PFSK-1 (cell line): ENCODE measurements around the gene METTL8.

Experiments used
- FOXP2 ChIP-seq: optimal IDR thresholded peaks from 2 replicates; pipeline ENCODE3; 2011; ENCODE audit warnings: borderline replicate concordance, control low read depth, inconsistent platforms; ENCODE audit not compliant: insufficient read depth; ENCODE audit errors: extremely low read length, extremely low read depth
- POLR2AphosphoS5 ChIP-seq: IDR thresholded peaks from 2 replicates; pipeline ENCODE4 v1.6.1; 2012; ENCODE audit warnings: low read depth, mild to moderate bottlenecking, control low read depth, low read length, moderate library complexity
- REST ChIP-seq, 2 experiments: IDR thresholded peaks; 2 replicates each; pipeline versions ENCODE4 v1.6.1 to v1.8.0; 2011 to 2012; ENCODE audit warnings: low read depth in 2 of 2, low read length in 2 of 2, control low read depth in 1 of 2, inconsistent platforms in 1 of 2, mild to moderate bottlenecking in 1 of 2, moderate library complexity in 1 of 2; ENCODE audit not compliant: insufficient read depth in 1 of 2
- SIN3A ChIP-seq: IDR thresholded peaks from 2 replicates; pipeline ENCODE4 v1.6.1; 2012; ENCODE audit warnings: mild to moderate bottlenecking, low read length, moderate library complexity, borderline replicate concordance; ENCODE audit not compliant: insufficient read depth
- TAF1 ChIP-seq: IDR thresholded peaks from 2 replicates; pipeline ENCODE4 v1.6.1; 2012; ENCODE audit warnings: low read length, control low read depth, borderline replicate concordance; ENCODE audit not compliant: insufficient read depth

The METTL8 gene

DNA sequence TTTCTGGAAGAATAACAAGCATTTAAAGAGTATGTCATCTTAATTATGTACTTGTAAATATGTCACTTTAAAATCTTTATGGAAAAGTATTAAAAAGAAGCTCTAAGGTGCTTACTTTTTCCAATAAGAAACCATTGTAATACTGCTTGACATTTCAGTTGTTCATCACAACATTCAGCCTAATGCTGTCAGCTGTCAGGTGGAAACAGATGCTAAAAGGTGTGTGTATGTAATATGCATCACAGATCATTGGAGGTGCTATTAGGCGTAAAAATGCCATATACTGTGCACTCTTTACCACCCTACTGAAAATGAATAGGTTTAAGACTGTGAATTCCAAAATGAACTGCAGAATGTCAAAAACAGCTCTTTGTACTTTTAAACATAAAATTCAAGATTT lies 40.3 kb downstream of the METTL8 start:
- TF ChIP-seq FOXP2 (no peak), REST (IDR thresholded peaks at IDR 0.05; ENCODE audit: insufficient read depth in 1 of 2, low read depth in 2 of 2, low read length in 2 of 2) (no peak), TAF1 (no peak), SIN3A (no peak), POLR2AphosphoS5 (no peak)

DNA sequence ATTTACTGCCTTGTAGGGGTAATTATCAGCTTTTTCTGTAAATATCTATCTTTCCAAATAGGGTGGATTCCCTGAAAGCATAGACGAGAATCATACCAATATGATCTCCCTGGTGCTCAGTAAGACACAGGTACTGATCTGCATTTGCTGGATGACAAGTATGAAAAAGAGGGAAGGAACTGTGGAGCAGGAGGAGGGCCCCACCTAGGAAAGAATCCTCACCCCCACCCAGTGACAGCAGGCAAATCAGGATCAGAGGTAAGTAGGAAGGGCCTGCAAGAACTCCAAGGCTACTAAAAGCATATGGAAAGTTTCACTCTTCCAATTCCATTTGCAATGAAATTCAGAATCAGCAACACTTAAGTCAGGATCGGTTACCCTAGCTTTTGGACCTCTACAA lies 42.3 kb downstream of the METTL8 start:
- TF ChIP-seq REST (IDR thresholded peaks at IDR 0.05; ENCODE audit: insufficient read depth in 1 of 2, low read depth in 2 of 2, low read length in 2 of 2) (no peak), TAF1 (no peak), POLR2AphosphoS5 (no peak), FOXP2 (no peak), SIN3A (no peak)

DNA sequence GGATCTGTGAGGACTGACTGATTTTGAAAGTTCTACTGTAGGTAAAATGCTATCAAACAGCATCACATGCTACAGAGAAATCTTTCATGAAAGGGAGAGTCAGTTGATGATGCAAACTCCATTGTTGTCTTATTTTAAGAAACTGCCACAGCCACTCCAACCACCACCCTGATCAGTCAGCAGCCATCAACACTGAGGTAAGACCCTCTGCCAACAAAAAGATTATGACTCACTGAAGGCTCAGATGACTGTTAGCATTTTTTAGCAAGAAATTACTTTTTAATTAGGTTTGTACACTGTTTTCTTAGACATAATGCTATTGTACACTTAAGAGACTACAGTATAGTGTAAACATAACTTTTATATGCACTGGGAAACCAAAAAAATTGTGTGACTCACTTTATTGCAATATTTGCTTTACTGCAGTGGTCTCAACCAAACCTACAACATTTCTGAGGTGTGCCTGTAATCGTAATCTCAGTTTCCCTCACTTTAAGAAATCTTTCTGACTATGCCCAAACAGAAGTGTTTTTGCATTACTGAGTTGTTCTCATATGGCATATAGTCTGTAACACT lies 42.8 kb downstream of the METTL8 start:
- TF ChIP-seq TAF1 (no peak), FOXP2 (no peak), SIN3A (no peak), POLR2AphosphoS5 (no peak), REST (IDR thresholded peaks at IDR 0.05; ENCODE audit: insufficient read depth in 1 of 2, low read depth in 2 of 2, low read length in 2 of 2) (no peak)

DNA sequence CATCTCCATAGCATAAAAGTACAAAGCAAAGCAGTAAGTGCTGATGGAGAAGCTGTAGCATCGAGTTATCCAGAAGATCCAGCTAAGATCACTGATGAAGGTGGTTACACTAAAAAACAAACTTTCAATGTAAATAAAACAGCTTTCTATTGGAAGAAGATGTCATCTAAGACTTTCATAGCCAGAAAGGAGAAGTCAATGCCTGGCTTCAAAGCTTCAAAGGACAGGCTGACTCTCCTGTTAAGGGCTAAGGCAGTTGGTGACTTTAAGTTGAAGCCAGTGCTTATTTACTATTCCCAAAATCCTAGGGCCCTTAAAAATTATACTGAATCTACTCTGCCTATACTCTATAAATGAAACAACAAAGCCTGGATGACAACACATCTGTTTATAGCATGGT lies 44.0 kb downstream of the METTL8 start:
- no peak for TF ChIP-seq FOXP2
- no peak for TF ChIP-seq POLR2AphosphoS5
- no peak for TF ChIP-seq SIN3A
- TF ChIP-seq TAF1 = no peak
- no peak for TF ChIP-seq REST (IDR thresholded peaks at IDR 0.05; ENCODE audit: insufficient read depth in 1 of 2, low read depth in 2 of 2, low read length in 2 of 2)

GRCh38 chr2:171389325-171389724 lies 44.5 kb downstream of the METTL8 start:
- TF ChIP-seq TAF1 = no peak

DNA sequence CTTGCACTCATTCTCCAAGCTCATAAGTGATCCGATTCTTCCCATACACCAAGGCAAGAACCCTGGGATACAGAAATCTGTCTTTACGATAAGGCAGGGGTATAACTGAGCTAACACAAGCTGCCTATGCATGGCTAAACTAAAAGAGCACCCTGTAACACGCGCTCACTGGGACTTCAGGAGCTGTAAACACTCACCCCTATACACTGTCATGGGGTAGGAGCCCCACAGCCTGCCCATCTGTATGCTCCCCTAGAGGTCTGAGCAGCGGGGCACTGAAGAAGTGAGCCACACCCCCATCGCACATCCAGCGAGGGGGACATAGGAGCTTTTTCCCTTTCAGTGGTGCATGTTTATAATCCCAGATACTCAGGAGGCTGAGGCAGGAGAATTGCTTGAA lies 46.7 kb downstream of the METTL8 start:
- TF ChIP-seq SIN3A (no peak), FOXP2 (no peak), TAF1 (no peak), POLR2AphosphoS5 (no peak), REST (IDR thresholded peaks at IDR 0.05; ENCODE audit: insufficient read depth in 1 of 2, low read depth in 2 of 2, low read length in 2 of 2) (no peak)
